Stimulated activated CD8-positive, alpha-beta memory T cell treated with anti-CD3 and anti-CD28 coated beads, Interleukin-15, amount 100 ng/mL, for 48 hours (primary cell): Measurements from ENCODE around the gene TRIM15.
"Not testable (repeated sequence)": the region's sequence is repeated elsewhere in the genome, so short reads cannot be mapped to it uniquely, and the experiment has no call there.

ENCODE experiments used
- DNase-seq, 2 donors: peaks; one replicate each; pipeline ENCODE4 v3.0.0-alpha.2; 2020; ENCODE audit warnings: low read depth in 2 of 2

Gene TRIM15

GRCh38 chr6:30198166-30199084 is 35.1 kb downstream of the TRIM15 start:
- no peak for DNase-seq

GRCh38 chr6:30200551-30201281 is 37.4 kb downstream of the TRIM15 start:
- no peak for DNase-seq

- no peak for DNase-seq
These were observed 39.0 kb downstream of the TRIM15 start for GRCh38 chr6:30202366-30202765.

- DNase-seq: no peak
These were observed 40.8 kb downstream of the TRIM15 start for GRCh38 chr6:30204116-30204515.

- DNase-seq: no peak
These were observed 42.8 kb downstream of the TRIM15 start for GRCh38 chr6:30206152-30206551.

GRCh38 chr6:30206799-30207618 is 43.7 kb downstream of the TRIM15 start:
- no peak for DNase-seq

- no peak for DNase-seq
These were observed 44.4 kb downstream of the TRIM15 start for GRCh38 chr6:30207619-30208295.

GRCh38 chr6:30211306-30211705 is 48.0 kb downstream of the TRIM15 start:
- no peak for DNase-seq

GRCh38 chr6:30211899-30212298 is 48.6 kb downstream of the TRIM15 start:
- DNase-seq: no peak

GRCh38 chr6:30212865-30213666 is 49.7 kb downstream of the TRIM15 start, which contains the start of gene TRIM26:
Gene TRIM26 (minus strand): TSS chr6:30213406. CDS start chr6:30199103, 14,303 bp downstream.
- peak; percentile 94 to 96 for DNase-seq

- no peak for DNase-seq
These were observed 50.3 kb downstream of the TRIM15 start for GRCh38 chr6:30213667-30213956.

GRCh38 chr6:30213957-30214656 is 50.8 kb downstream of the TRIM15 start:
- DNase-seq: peak; percentile 68 to 70

GRCh38 chr6:30214657-30214982 is 51.3 kb downstream of the TRIM15 start:
- DNase-seq: no peak

- DNase-seq: no peak
These were observed 52.8 kb downstream of the TRIM15 start for GRCh38 chr6:30216096-30216495.

- no peak for DNase-seq
These were observed 55.9 kb downstream of the TRIM15 start for GRCh38 chr6:30219244-30219643.

GRCh38 chr6:30221395-30221794 is 58.0 kb downstream of the TRIM15 start:
- DNase-seq: not testable (repeated sequence)

- not testable (repeated sequence) for DNase-seq
These were observed 58.6 kb downstream of the TRIM15 start for GRCh38 chr6:30221956-30222355.
